Natural killer cell (primary cell): ENCODE measurements around the gene OR14A16. TPM values are rescaled to one million over a fixed set of nuclear protein-coding genes. Genes with fewer than 3 reads are reported as not detected.

ENCODE experiments used
- ATAC-seq, 3 donors: fragments of 150-1000 bp in 2 of 3; fragments of 200-7000 bp in 1 of 3; cut with Tn5 transposase; 1 replicate in 1 of 3; 2 replicates in 2 of 3; pipeline ENCODE4 v1.10.0; 2021; ENCODE audit warnings: mild to moderate bottlenecking in 2 of 3, moderate library complexity in 2 of 3
- DNase-seq, 2 donors: peaks; one replicate each; pipeline versions ENCODE4 v3.0.0 to v3.0.0-alpha.2; 2013 to 2021; ENCODE audit warnings: mixed read lengths in 1 of 2
- H3K27ac ChIP-seq: one replicate; pipeline ENCODE4 v1.5.1; 2013; ENCODE audit warnings: mild to moderate bottlenecking, low read length
- H3K27me3 ChIP-seq: one replicate; pipeline ENCODE4 v1.6.1; 2013; ENCODE audit warnings: low read length; ENCODE audit not compliant: control insufficient read depth, insufficient read depth
- H3K36me3 ChIP-seq: one replicate; pipeline ENCODE4 v1.6.1; 2013; ENCODE audit warnings: low read length; ENCODE audit not compliant: control insufficient read depth, insufficient read depth
- H3K4me1 ChIP-seq: one replicate; pipeline ENCODE4 v1.6.1; 2013; ENCODE audit warnings: low read length; ENCODE audit not compliant: control insufficient read depth, insufficient read depth
- H3K4me3 ChIP-seq: one replicate; pipeline ENCODE4 v1.5.1; 2013; ENCODE audit warnings: low read length
- H3K9me3 ChIP-seq: one replicate; pipeline ENCODE4 v1.6.1; 2013; ENCODE audit warnings: low read length; ENCODE audit not compliant: control insufficient read depth, insufficient read depth
- H3K27ac Mint-ChIP-seq, 2 donors: one replicate each; pipeline ENCODE4 v1.8.0; 2022; ENCODE audit warnings: mild to moderate bottlenecking in 2 of 2, mixed read lengths in 2 of 2, moderate library complexity in 1 of 2
- H3K27me3 Mint-ChIP-seq, 2 donors: one replicate each; pipeline ENCODE4 v1.8.0; 2022; ENCODE audit warnings: low read depth in 2 of 2, mixed read lengths in 2 of 2
- H3K36me3 Mint-ChIP-seq: one replicate; pipeline ENCODE4 v1.8.0; 2022; ENCODE audit warnings: mixed read lengths
- H3K4me1 Mint-ChIP-seq, 2 donors: one replicate each; pipeline ENCODE4 v1.8.0; 2022; ENCODE audit warnings: mixed read lengths in 2 of 2
- H3K4me3 Mint-ChIP-seq: one replicate; pipeline ENCODE4 v1.8.0; 2022; ENCODE audit warnings: mild to moderate bottlenecking, moderate library complexity, mixed read lengths
- H3K9me3 Mint-ChIP-seq, 2 donors: one replicate each; pipeline ENCODE4 v1.8.0; 2022; ENCODE audit warnings: mixed read lengths in 2 of 2
- WGBS: methylation state at CpG from one replicate; pipeline ENCODE4 v1.1.7; 2013; ENCODE audit warnings: missing lambda C conversion rate; ENCODE audit not compliant: insufficient coverage; 5-methylcytosine and 5-hydroxymethylcytosine counted together
- intact Hi-C: fragments of 100-400 bp; cut with micrococcal nuclease; formaldehyde crosslinking; loops from one replicate; pipeline ENCODE4 v1.14.2; 2022
- total RNA-seq, 4 donors: library from RNA; stranded (reverse); fragments of 120-200 nt in 1 of 4; gene quantifications; one replicate each; pipeline versions ENCODE4 v1.2.3 to v1.2.4, GENCODE V29; 2013 to 2022
- TF ChIP-seq, protein P1 (sequence below): fragments of 200-600 bp; IDR thresholded peaks from one replicate; pipeline ENCODE4 v1.8.0; 2022; ENCODE audit warnings: antibody characterized with exemption

The OR14A16 gene
- total RNA-seq, 3 donors from 2014 or later (not counting 1 experiment from before 2014, with no cell fraction given) = not detected

DNA sequence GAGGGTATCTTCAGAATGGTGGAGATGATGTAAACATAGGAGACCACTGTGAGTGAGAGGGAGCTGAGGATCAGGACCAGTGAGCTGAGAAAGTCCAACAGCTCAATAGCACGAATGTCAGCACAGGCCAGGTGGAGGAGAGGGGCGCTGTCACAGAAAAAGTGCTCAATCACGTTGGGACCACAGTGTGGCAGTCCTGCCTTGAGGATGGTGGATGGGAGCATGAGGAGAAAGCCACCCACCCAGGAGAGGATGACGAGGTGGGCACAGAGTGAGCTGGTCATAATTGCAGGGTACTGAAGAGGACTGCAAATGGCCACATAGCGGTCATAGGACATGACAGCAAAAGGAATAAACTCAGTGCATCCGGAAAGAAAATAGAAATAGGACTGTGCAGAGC, 9.7 kb upstream of the OR14A16 start:
- H3K4me3 Mint-ChIP-seq = no peak overlapping the region
- ATAC-seq = no peak

DNA sequence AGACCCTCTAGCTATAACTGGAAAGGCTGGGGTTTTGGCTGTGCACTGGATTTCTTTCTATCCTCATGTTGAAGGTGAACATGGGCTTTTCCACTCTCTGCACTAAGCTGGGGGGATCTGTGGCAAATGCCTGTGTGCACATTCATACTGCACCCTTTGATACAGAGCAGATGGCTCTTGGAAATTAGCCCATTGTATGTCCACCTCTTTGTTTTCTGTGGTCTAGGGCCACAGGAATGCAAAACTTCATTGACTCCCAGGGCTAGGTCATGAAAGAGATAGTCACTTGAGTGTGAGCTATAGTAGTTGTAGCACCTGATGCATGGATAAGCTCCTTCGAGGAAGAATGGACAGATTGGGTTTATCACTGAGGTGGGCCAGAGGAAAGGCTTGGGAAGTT, 5.7 kb upstream of the OR14A16 start:
- no peaks in the 10 kb centered on the region for H3K27me3 ChIP-seq
- intact Hi-C loops = no loop called here
- H3K4me1 Mint-ChIP-seq = no peaks in the 10 kb centered on the region
- peaks cover 0 to 6% of the 10 kb centered on the region in 2 donors for H3K27me3 Mint-ChIP-seq
- no peaks in the 10 kb centered on the region for H3K4me1 ChIP-seq
- no peak for DNase-seq
- H3K36me3 ChIP-seq = no peaks in the 10 kb centered on the region
- no peaks in the 10 kb centered on the region for H3K9me3 ChIP-seq
- H3K9me3 Mint-ChIP-seq = peaks cover 0 to 3% of the 10 kb centered on the region in 2 donors
- no peak overlapping the region for H3K4me3 Mint-ChIP-seq
- H3K4me3 ChIP-seq = no peak overlapping the region
- H3K27ac ChIP-seq = no peak overlapping the region
- no peak overlapping the region for H3K27ac Mint-ChIP-seq
- no peak for ATAC-seq
- H3K36me3 Mint-ChIP-seq = no peaks in the 10 kb centered on the region
- TF ChIP-seq, protein P1, sequence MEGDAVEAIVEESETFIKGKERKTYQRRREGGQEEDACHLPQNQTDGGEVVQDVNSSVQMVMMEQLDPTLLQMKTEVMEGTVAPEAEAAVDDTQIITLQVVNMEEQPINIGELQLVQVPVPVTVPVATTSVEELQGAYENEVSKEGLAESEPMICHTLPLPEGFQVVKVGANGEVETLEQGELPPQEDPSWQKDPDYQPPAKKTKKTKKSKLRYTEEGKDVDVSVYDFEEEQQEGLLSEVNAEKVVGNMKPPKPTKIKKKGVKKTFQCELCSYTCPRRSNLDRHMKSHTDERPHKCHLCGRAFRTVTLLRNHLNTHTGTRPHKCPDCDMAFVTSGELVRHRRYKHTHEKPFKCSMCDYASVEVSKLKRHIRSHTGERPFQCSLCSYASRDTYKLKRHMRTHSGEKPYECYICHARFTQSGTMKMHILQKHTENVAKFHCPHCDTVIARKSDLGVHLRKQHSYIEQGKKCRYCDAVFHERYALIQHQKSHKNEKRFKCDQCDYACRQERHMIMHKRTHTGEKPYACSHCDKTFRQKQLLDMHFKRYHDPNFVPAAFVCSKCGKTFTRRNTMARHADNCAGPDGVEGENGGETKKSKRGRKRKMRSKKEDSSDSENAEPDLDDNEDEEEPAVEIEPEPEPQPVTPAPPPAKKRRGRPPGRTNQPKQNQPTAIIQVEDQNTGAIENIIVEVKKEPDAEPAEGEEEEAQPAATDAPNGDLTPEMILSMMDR = no peak
- WGBS = 0% methylated on average over 1 of the region's 1 CpG

More for the DNA sequence above, 9.7 kb upstream of the OR14A16 start:
- peaks cover 0 to 6% of the 10 kb centered on the region in 2 donors for H3K27me3 Mint-ChIP-seq
- no peak overlapping the region for H3K27ac Mint-ChIP-seq
- 80% methylated on average over 6 of the region's 6 CpGs for WGBS
- peaks cover 0 to 3% of the 10 kb centered on the region in 2 donors for H3K9me3 Mint-ChIP-seq
- no peak for DNase-seq
- TF ChIP-seq, protein P1 = no peak
- H3K4me3 ChIP-seq = no peak overlapping the region
- intact Hi-C loops = no loop called here
- no peaks in the 10 kb centered on the region for H3K27me3 ChIP-seq
- H3K4me1 Mint-ChIP-seq = no peaks in the 10 kb centered on the region
- no peaks in the 10 kb centered on the region for H3K36me3 ChIP-seq
- H3K36me3 Mint-ChIP-seq = no peaks in the 10 kb centered on the region
- no peaks in the 10 kb centered on the region for H3K9me3 ChIP-seq
- H3K4me1 ChIP-seq = no peaks in the 10 kb centered on the region
- no peak overlapping the region for H3K27ac ChIP-seq

DNA sequence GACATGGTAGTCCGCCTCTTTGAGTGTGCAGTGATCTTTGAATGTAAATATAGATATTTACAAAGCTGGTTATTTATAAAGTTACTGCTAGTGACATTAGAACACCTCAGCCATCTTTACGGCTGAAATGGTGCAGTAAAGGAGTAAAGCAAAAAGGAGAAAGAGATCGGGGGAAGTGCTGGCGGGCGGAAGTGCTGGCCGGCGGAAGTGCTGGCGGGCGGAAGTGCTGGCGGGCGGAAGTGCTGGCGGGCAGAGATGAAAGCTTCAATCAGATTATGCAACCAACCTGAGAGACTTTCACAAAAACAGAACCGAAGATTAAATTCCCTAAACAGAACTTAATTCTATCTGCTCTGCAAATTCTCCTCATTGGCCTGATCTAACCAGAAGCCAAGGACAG, 1.4 kb upstream of the OR14A16 start:
- 96% methylated on average over 8 of the region's 13 CpGs for WGBS
- TF ChIP-seq, protein P1 = no peak
- no peaks in the 10 kb centered on the region for H3K36me3 Mint-ChIP-seq
- no peak overlapping the region for H3K27ac Mint-ChIP-seq
- DNase-seq (no peak), ATAC-seq (no peak)
- H3K9me3 ChIP-seq = no peaks in the 10 kb centered on the region
- peaks cover 0 to 2% of the 10 kb centered on the region in 2 donors for H3K9me3 Mint-ChIP-seq
- no peaks in the 10 kb centered on the region for H3K27me3 ChIP-seq
- H3K27ac ChIP-seq = no peak overlapping the region
- no peaks in the 10 kb centered on the region for H3K36me3 ChIP-seq
- H3K27me3 Mint-ChIP-seq = no peaks in the 10 kb centered on the region
- no peaks in the 10 kb centered on the region for H3K4me1 ChIP-seq
- no peak overlapping the region for H3K4me3 ChIP-seq
- H3K4me3 Mint-ChIP-seq = no peak overlapping the region
- H3K4me1 Mint-ChIP-seq = no peaks in the 10 kb centered on the region
- intact Hi-C loops = no loop called here

DNA sequence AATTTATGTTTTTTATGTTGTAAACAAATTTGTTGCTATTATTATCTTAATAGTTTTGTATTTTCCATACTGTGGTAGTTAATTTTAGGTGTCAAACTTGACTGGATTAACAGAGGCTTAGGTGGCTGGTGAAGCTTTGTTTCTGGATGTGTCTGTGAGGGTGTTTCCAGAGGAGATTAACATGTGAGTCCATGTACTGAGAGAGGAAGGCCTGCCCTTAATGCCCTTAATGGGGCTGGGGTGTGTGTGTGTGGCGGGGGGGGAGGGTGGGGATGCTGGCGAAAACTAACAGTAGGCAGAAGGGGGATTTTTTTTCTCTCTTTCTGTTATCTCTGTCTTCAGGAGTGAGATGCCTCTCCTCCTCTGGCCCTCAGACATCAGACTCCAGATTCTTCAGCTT, 1.9 kb downstream of the OR14A16 start:
- Mint-ChIP-seq H3K27me3 (no peaks in the 10 kb centered on the region), H3K9me3 (peaks cover 0 to 2% of the 10 kb centered on the region in 2 donors), H3K4me1 (no peaks in the 10 kb centered on the region), H3K4me3 (no peak overlapping the region), H3K36me3 (no peaks in the 10 kb centered on the region), H3K27ac (no peak overlapping the region)
- no peaks in the 10 kb centered on the region for H3K9me3 ChIP-seq
- TF ChIP-seq, protein P1 = no peak
- no peak overlapping the region for H3K4me3 ChIP-seq
- no peak for ATAC-seq
- H3K4me1 ChIP-seq = no peaks in the 10 kb centered on the region
- no peaks in the 10 kb centered on the region for H3K27me3 ChIP-seq
- no peaks in the 10 kb centered on the region for H3K36me3 ChIP-seq
- no peak for DNase-seq
- no peak overlapping the region for H3K27ac ChIP-seq
- intact Hi-C loops = no loop called here
- no CpG with 5 or more reads among the region's 2 CpGs for WGBS
